Cardiac septum (tissue), 1 donor: ENCODE results near the gene OR3A2. TPM values are rescaled to one million over a fixed set of nuclear protein-coding genes. Genes with fewer than 3 reads are reported as not detected.
"Not testable (repeated sequence)": the region's sequence is repeated elsewhere in the genome, so short reads cannot be mapped to it uniquely, and the experiment has no call there.

ENCODE experiments used
- DNase-seq: peaks from one replicate; pipeline ENCODE4 v3.0.0-alpha.2; 2020; ENCODE audit warnings: low spot score
- intact Hi-C: fragments of 100-400 bp; cut with DNase I; formaldehyde crosslinking; loops from one replicate; pipeline ENCODE4 v1.14.0; 2022
- long read RNA-seq: library from polyadenylated mRNA; unstranded; transcript quantifications from one replicate; pipeline ENCODE4 v2.0.0, GENCODE V29; 2021
- total RNA-seq: library from RNA; stranded (reverse); fragmentation: NEBNext Ultra II Directional; extraction: Animal tissue kit (Norgen Biotek cat#: 25700); gene quantifications from one replicate; pipeline ENCODE4 v1.2.1, GENCODE V29; 2021
- donor health status: DM: no; HTN: no; CAD: no.

OR3A2 gene
- total RNA-seq: not detected
- long read RNA-seq: 0 reads

DNA sequence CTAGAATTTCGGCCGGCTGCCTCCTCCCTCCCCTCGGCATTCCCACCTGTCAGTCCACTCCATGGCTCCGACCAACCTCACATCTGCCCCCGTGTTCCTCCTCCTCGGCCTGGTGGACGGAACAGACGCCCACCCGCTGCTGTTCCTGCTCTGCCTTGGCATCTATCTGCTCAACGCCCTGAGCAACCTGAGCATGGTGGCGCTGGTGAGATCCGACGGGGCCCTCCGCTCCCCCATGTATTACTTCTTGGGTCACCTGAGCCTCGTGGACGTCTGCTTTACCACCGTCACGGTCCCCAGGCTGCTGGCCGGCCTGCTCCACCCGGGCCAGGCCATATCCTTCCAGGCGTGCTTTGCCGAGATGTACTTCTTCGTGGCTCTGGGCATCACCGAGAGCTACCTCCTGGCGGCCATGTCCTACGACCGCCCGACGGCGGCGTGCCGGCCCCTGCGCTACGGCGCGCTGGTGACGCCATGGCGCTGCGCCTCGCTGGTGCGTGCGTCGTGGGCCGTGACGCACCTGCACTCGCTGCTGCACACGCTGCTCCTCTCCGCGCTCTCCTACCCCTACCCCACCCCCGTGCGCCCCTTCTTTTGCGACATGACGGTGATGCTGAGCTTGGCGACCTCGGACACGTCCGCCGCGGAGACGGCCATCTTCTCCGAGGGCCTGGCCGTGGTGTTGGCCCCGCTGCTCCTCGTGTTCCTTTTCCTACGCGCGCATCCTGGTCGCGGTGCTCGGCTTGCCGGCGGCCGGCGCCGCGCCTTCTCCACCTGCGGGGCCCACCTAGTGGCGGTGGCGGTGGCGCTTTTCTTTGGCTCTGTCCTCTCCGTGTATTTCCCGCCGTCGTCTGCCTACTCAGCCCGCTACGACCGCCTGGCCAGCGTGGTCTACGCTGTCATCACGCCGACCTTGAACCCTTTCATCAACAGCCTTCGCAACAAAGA lies at the start of gene OR3A2:
OR3A2 (minus strand) TSS at position 440 of the 948 bp plus-strand sequence.
- no peak for DNase-seq
- intact Hi-C loops: no loop called here

DNA sequence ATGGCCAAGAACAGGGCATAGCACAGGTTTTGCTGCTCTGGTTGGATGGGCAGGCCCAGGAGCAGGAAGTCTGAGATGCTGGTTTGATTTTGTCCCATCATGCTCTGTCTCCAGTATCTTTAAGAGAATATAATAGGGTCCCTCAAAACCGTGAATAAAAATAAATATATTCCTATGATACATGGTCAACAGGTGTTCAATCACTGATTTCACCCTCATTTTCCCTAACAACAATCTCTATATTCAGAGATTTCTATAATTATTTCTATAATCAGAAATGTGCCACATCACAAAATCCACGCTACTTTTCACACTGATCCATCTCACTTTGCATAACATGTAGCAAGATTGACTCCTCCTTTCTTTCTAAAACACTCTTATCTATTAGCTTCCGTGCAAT lies 47.6 kb upstream of the OR3A2 start, which contains the start of gene OR1E2:
OR1E2 (minus strand) TSS at position 101 of the 400 bp plus-strand sequence; CDS start at position 101, 0 bp downstream.
- DNase-seq: no peak
- intact Hi-C loops: no loop called here

DNA sequence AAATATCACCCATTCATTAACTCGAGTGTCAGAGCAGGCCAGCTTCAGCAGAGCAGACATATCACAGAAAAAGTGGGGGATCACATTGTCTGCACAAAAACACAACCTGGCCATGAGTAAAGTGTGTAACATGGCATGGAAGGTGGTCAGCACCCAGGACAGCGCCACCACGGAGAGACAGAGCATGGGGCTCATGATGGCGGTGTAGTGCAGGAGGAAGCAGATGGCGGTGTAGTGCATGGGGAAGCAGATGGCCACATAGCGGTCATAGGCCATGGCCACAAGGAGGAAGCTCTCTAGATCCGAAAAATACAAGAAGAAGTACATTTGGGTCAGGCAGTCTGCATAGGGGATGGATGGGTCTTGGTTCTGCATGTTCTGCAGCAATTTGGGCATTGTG lies 47.1 kb upstream of the OR3A2 start:
- intact Hi-C loops, DNase-seq: not testable (repeated sequence)

DNA sequence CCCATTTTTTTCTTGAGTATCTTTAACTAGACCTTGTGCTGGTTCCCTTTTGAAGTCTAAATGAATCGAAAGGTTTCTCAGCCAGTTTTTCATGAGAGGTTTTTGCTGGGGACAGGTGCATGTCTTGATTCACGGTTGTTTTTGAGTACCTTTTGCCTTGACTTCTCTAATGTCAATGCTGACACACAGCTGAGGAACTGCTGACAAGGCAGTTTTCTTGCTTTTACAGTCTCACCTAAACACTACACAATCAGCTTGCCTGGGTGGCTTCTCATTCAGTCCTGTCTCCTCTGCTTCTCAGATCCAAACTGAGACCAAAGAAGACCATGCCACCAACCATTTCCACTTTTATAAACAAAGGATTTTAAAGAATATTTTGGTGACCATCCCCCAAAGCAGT lies 32.1 kb upstream of the OR3A2 start:
- intact Hi-C loops: no loop called here

DNA sequence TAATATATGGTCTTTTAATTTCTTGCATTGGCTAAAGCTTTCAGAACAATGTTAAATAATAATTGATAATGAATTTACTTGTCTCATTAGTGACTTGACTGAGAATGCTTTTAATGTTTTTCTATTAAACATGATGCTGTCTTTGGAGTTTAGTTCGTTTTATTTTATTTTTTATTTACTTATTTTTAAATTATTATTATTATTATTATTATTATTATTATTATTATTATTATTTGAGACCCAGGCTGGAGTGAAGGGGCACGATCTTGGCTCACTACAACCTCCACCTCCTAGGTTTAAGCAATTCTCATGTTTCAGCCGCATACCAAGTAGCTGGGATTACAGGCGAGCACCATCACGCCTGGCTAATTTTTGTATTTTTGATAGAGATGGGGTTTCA lies 29.5 kb upstream of the OR3A2 start:
- intact Hi-C loops: no loop called here
- no peak for DNase-seq

More for the DNA sequence above, 32.1 kb upstream of the OR3A2 start:
- no peak for DNase-seq

DNA sequence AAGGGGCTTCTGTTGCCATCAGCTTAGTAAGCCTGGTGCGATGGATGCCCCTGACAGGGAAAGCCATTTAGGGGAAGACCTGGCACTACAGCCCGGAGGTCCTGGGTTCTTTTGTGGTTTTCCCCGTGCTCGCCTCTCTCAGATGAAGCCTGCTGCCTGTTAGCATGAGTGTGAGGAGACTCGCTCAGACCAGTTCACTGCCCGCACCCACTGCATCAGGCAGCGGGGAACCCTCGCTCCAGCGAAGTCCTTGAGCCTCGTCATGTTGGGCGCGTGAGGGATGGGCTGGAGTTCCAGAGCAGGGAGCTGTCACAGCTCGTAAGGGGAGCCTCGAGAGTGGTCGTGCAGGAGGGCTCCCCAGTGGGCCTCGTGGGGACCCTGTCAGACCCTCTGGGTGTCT lies 26.1 kb upstream of the OR3A2 start:
- DNase-seq, intact Hi-C loops: not testable (repeated sequence)

DNA sequence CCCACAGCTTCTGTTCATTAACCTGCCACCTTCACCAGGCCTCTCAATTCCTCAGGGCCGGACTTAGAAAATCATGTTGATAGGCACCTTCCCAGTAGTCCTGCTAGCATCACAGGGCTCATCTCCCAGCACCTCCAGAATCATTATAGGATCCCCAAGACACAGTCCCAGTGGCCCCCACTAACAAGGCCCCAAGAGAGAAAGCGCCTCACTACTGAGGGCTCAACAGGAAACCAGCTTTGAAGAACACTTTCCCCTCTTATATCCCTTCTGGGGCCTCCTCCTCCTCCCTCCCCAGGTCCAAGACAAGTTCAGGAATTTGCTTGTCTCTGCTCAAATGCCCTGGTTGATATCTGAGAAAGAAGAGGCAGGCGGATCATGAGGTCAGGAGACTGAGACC lies 25.0 kb upstream of the OR3A2 start, which contains the start of gene OR3A3:
OR3A3 (plus strand) TSS at position 301 of the 400 bp plus-strand sequence.
- DNase-seq: no peak
- intact Hi-C loops: no loop called here

DNA sequence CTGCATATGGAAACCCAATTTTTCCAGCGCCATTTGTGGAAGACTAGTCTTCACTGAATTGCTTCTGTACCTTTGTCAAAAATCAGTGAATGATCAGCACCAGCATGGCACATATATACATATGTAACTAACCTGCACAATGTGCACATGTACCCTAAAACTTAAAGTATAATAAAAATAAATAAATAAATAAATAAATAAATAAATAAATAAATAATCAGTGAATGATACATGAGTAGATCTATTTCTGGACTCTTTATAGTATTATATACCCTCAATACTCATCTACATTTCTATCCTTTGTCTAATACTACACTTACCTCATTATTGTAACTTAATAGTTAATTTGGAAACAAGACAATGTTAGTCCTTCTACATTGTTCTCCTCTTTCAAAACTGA lies 17.7 kb upstream of the OR3A2 start:
- intact Hi-C loops, DNase-seq: not testable (repeated sequence)

DNA sequence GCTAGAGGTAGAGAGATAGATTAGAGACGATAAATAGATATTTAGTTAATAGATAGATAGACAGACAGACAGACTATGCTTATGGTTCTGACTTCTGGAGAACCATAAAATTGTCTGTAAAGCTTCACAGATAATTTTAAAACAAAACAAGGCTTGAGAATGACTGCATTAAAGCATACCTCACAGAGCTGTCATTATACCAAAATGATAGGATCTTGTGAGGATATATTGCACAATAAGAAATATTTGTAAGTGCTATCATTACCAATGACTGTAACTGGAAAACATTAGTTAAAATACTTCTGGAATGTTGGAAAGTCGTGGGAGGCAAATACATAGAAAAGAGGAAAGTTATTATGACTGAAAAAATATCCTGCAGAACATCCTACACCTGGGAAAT lies 15.7 kb upstream of the OR3A2 start:
- intact Hi-C loops: no loop called here
- no peak for DNase-seq

DNA sequence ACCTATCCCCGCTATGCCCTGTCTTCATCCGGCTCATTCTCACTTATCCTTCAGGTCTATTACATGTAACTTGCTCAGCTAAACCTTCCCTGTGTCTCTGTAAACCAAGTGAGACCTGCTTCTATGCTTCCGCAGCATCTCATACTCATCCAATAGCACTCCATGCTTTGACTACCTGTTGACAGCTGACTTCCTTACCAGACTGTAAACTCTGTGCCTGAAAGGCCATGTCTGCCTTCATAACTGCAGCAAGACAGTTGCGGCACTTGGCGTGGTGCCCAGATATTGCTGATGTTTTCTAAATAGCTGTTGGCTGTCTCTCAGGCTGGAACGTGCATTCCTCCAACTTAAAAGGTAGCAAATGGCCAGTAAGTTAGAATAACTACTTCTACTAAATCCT lies 13.9 kb upstream of the OR3A2 start:
- no peak for DNase-seq
- intact Hi-C loops: no loop called here

DNA sequence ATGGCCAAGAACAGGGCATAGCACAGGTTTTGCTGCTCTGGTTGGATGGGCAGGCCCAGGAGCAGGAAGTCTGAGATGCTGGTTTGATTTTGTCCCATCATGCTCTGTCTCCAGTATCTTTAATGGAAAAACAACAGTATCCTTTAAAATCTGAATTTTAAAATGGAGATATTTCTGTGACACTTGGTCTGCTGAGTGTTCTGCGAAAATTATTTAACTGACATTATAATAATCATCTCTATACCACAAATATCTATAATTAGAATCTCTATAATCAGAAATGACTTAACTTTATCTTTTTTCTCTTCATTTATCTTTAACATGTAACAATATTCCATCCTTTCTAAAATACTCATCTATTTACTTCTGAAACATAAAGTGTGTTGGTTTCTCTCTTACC lies 12.2 kb upstream of the OR3A2 start, which contains the start of gene OR1E1:
OR1E1 (minus strand) TSS at position 101 of the 400 bp plus-strand sequence; CDS start at position 101, 0 bp downstream.
- no peak for DNase-seq
- intact Hi-C loops: no loop called here

DNA sequence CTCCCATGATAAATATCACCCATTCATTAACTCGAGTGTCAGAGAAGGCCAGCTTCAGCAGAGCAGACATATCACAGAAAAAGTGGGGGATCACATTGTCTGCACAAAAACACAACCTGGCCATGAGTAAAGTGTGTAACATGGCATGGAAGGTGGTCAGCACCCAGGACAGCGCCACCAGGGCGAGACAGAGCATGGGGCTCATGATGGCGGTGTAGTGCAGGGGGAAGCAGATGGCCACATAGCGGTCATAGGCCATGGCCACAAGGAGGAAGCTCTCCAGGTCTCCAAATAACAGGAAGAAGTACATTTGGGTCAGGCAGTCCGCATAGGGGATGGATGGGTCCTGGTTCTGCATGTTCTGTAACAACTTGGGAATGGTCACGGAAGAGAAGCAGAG lies 11.7 kb upstream of the OR3A2 start:
- DNase-seq, intact Hi-C loops: not testable (repeated sequence)

DNA sequence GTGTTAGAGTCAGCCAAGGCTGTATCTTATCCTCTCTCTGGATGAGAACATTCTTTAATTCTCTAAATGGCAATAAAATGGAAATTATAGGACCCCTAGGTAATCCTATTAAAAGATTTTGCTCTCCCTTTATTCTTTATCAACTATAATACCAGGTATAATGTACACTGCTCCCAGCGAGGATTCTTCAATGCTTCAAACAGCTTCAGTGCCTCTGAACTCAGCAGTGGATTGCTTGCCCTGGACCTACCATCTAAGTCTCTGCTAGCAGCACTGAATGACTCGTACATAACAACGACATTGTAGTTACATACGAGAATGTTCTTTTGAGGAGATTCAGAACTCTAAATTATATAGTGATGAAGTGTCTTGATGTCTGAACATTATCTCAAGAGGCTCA lies 3.7 kb upstream of the OR3A2 start:
- intact Hi-C loops: no loop called here
- no peak for DNase-seq

DNA sequence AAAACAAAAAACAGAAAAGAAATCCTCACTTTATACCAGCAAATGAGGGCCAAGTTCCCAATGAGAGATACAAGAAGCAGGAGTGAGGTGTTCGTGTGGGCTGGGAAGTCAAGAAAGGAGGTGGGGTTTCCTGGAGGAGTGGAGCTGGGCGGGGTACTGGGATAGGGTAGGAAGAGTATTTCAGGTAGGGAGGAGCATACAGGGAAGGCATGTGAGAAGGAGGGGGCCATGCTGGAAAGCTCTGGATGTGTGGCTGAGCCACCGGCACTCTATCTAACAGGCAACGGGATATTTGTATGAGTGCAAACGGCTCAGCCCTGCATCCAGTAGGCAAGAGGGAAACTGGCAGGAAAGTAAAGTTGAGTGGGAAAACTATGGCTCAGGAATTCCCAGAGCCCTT lies 4.2 kb downstream of the OR3A2 start:
- intact Hi-C loops: no loop called here
- DNase-seq: no peak

DNA sequence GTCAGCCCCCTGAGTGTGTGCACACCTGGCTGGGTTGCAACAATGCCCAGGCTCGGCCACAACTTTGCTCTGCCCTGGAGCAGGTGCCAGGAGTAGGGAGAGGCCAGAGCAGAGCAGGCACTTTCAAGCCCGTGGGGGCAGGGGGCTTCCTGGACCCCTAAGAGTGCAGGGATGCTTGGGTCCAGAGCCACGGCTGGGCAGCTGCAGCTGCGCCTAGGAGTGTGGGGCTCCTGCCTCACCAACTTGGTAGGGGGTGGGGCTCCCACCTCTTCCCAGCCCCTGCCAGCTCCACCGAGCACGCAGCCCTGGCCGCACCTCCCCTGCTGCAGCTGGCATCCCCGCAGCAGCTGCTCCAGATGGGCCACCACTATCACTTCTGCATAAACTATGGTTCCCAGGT lies 7.8 kb downstream of the OR3A2 start:
- no peak for DNase-seq
- intact Hi-C loops: no loop called here

DNA sequence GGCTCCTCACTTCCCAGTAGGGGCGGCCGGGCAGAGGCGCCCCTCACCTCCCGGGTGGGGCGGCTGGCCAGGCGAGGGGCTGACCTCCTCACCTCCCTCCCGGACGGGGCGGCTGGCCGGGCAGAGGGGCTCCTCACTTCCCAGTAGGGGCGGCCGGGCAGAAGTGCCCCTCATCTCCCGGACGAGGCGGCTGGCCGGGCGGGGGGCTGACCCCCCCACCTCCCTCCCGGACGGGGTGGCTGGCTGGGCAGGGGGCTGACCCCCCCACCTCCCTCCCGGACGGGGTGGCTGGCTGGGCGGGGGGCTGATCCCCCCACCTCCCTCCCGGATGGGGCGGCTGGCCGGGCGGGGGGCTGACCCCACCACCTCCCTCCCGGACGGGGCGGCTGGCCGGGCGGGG lies 14.9 kb downstream of the OR3A2 start:
- DNase-seq, intact Hi-C loops: not testable (repeated sequence)

DNA sequence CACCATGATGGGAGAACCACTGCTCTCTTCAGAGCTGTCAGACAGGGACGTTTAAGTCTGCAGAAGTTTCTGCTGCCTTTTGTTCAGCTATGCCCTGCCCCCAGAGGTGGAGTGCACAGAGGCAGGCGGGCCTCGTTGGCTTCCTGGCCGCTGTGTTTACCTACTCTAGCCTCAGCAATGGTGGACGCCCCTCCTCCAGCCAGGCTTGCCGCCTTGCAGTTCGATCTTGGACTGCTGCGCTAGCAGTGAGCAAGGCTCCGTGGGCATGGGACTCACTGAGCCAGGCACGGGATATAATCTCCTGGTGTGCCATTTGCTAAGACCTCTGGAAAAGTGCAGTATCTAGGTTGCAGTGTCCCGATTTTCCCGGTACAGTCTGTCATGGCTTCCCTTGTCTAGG lies 43.3 kb downstream of the OR3A2 start:
- DNase-seq, intact Hi-C loops: not testable (repeated sequence)

DNA sequence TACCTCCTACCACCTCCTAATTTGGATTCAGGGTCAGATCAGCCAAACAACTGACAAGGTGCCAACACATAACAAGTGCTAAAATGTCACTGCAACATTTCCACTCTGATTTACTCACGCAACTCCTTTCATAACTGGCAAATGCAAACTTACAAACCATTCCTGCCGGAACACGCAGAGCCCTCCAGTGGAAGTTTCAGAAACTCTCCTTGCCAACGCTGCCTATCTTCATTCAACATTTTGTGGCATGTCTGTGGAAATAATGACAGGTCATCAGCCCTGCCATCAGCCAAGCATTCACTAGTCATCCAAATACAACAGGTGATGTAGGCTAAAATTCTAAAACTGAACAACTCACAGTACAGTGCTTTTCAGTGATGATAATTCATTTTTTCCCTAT lies 50.2 kb downstream of the OR3A2 start:
- intact Hi-C loops: no loop called here
- DNase-seq: no peak

DNA sequence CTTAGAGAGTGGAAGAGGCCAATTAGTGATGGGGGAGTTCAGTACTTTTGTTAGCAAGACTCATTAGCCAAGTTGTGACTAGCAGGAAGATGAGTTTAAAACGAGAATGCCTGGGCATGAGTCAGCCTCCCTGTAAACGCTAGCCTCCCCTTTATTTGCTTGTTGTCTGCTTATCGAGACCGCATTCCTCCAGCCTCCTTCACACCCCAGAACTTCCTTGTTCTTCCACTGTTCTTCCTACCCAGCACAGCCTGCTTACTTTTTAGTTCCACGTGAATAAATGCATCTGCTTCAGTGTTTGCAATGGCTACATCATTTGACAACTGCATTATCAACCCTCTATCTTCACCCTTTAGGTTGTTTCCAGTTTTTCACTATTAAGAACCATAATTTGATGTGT lies 67.8 kb downstream of the OR3A2 start:
- intact Hi-C loops: no loop called here
- DNase-seq: no peak

DNA sequence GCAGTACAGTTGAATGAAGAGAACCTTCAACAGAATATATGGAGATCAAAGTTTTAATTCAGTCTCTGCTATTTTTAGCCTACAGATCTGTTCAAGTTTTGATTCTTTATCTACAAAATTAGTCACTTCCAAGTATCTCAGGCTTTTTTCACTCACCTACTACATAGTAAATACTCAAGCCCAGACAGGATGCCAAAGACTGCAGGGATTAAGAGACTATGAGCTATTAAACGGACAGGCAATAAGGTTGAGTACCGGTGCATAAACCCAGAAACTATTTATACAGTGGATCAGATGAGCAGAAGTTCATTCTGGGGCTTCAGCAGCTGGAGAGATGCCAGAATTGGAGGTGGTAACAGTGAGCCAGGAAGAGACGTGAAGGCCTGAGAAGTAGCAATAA lies 69.3 kb downstream of the OR3A2 start:
- intact Hi-C loops: no loop called here

DNA sequence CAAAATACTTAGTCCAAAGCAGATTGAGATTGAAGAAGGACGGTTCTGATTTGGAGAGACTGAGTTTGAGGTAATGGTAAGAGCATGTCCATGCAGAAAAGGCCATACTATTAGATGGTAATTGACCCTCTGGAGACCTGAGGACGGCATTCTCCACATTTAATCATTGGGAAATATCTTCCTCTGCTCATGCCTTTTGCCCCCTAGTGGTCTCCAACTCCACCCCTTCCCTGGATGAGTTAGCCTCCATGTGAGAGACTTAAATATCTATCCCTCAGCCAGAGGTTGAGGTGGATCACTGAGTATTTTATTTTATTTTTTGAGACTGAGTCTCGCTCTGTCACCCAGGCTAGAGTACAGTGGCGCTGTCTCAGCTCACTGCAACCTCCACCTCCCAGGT lies 77.5 kb downstream of the OR3A2 start:
- no peak for DNase-seq
- intact Hi-C loops: no loop called here

More for the DNA sequence above, 69.3 kb downstream of the OR3A2 start:
- no peak for DNase-seq
